NCI-H1436 treated with DMSO at 0.1 percent for 48 hours (cell line): ENCODE data around the gene SAFB2.

Source experiments
- DNase-seq: peaks from one replicate; lab custom pipeline; 2025; lab: John Stamatoyannopoulos, UW

Gene SAFB2

DNA sequence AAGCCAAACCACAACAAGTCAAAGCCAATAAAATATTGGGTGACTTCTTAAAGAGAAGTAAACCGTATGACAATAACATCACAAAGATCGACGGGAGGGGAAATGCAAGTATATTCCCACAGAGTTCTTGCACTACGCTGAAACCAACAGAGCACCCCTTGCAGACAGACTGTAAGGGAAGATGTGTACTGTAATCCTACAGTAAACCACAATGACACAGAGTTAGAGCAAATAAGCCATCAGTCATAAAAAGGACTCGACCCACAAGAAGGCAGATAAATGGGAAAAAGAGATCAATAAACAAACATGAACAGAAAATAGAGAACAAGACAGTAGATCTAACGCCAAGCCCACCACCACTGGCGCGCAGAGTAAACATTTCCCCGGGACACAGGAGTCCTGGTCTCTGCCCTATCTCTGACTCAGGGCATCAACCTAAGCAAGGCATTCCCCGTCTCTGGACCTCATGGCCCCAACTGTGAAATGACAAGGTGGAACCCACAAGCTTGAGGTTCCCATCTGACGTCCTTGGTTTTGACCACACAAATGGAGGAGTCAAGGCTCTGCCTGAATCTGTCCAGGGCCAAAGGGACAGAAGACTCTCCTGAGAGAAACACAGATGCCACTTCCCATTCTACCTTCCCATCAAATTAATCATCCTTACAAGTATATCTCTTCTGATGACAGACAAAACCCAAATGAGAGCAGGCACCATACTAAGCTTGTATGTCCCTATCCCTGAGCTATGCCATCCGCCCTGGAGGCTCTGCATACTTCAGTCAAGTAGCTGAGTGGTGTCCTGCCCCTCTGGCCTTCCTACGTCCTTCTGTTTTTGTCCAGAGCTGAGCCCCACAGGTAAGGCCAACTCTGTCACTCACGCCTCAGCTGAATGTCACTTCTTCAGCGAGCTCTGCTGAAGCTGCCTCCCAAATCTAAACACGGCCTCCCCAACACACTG is 15.0 kb downstream of the SAFB2 start:
- DNase-seq: no peak

DNA sequence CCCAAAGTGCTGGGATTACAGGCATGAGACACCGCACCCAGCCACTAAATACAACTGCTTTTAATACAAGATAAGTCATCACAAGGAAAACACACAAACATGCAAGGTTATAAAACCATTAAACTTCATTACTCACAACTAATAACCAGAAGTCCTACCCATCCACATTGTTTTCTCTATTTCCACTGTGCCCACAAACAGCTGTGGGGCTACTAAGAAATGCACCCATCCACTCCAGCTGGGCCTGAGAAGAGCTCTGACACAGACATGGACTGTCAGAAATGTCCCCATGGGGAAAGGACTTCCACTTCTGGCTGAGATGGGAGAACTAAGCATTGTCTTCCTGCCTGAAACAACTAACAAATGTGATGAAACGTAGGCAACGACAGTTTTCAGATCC is 17.2 kb downstream of the SAFB2 start:
- no peak for DNase-seq

DNA sequence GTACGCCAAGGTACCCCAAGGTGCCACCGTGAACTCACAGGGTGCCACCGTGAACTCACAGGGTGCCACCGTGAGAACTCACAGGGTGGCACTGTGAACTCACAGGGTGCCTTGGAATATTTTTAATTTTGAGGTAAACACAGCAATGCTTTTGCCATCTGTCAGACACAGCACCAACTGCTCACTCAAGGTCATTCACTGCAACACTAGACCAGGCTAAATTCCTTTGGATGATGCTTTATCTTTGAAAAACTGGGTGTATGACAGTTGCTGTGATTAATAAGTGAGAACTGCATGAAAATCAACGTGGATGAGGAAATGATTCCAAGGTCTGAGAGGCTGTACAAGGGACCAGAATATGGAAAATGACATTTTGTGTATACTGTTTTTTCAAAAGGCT is 18.9 kb downstream of the SAFB2 start:
- DNase-seq: no peak

DNA sequence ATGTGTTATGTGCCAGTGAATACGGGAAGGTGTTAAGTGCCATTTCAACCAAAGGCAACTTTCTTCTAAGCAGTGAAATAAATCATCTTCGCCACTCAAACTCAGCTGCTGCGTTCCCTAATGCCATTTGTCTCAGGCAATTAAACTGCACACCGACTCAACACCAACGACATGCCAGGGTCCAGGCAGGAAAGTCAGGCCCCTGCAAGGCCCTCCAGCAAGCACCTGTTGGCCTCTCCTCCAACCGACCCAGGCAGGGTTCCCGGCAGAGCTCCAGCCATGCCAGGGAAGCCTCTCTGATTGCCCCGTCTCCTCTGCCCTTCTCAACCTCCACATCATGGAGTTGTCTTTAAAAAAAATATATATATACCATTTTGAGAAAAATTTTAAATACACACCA is 21.8 kb downstream of the SAFB2 start:
- no peak for DNase-seq

DNA sequence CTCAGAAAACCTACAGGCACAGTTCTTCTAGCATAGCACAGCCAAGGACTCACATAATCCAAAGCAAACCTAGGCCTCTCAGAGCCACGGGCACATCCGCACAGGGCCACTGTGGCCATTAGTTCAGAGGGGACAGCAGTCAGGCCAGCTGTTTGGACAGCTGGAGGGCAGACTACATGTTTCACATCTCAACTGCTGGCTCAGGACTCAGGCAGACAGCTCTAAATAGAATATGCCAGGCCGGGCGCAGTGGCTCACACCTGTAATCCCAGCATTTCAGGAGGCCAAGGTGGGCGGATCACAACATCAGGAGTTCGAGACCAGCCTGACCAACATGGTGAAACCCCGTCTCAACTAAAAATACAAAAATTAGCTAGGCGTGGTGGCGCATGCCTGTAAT is 26.8 kb downstream of the SAFB2 start:
- DNase-seq: no peak

DNA sequence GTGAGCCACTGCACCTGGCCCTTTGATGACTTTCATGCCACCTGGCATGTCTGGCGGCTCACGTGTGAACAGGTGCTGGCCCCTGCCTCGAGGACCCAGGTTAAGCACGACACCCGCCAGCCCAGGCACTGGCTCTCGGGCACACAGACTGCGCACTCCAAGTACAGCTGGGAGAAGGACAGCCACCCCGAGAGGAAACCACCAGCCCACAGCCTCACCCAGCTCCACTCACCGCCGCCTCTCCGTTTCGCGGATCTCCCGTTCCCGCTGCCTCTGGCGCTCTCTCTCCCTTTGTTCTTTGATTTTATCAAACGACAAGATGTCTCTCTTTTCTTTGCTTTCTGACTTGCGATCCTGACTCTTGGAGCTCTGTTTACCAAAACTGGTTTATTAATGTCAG is 27.4 kb downstream of the SAFB2 start:
- no peak for DNase-seq

DNA sequence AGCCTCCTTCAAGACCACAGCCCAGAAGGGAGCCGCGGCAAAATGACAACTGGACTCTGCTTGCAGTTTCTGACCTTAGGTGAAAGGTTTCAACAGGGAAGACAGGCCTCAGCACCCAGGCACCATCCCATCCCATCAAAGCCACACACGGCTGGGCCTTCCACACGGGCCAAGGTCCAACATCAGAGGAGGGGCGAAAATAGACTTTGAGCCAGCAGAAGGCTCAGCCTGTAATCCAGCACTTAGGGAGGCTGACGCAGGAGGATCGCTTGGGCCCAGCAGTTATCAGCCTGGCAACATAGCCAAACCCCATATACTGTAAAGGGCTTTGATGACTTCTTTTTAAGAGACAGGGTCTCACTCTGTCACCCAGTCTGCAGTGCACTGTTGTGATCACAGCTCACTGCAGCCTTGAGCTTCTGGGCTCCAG is 28.0 kb downstream of the SAFB2 start:
- no peak for DNase-seq

DNA sequence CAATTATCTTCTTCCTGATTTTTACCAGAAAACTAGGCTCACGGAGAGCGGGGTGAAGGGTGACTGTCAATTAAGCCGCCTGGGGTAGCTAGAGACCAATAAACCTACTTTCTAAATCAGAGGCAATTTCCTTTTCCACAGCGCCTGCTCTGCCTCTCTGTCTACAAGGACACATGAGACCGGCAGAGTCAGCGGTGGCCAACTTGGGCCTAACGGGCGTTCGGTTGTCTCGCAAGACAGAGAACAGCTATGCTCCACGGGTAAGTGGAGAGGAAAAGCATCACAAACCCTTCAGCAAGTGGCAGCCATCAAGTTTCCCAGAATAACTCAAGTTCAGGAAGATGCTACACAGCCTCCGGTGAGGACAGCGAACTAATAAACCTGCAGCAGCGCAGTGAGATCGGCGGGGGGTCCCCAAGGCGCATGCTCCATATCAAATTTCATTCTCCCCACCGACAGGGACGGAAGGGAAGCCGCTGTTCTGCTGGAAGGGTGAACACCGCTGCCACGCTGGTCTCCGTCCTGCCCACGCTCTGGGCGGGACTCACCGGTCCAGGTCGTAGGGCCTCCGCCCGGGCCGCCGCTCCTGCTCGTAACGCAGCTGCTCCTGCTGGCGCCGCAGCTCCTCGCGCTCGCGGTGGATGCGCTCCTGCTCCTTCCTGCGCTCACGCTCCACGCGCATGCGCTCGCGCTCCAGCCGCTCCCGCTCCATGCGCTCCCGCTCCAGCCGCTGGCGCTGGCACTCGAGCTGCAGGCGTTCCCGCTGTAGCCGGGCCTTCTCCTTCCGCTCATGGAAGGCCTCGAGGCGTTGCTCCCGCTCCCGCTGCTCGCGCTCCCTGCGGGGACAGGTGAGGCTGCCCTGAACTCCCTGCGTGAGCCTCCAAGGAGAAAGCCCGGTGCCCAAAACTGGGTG is 29.0 kb downstream of the SAFB2 start:
- DNase-seq: no peak

DNA sequence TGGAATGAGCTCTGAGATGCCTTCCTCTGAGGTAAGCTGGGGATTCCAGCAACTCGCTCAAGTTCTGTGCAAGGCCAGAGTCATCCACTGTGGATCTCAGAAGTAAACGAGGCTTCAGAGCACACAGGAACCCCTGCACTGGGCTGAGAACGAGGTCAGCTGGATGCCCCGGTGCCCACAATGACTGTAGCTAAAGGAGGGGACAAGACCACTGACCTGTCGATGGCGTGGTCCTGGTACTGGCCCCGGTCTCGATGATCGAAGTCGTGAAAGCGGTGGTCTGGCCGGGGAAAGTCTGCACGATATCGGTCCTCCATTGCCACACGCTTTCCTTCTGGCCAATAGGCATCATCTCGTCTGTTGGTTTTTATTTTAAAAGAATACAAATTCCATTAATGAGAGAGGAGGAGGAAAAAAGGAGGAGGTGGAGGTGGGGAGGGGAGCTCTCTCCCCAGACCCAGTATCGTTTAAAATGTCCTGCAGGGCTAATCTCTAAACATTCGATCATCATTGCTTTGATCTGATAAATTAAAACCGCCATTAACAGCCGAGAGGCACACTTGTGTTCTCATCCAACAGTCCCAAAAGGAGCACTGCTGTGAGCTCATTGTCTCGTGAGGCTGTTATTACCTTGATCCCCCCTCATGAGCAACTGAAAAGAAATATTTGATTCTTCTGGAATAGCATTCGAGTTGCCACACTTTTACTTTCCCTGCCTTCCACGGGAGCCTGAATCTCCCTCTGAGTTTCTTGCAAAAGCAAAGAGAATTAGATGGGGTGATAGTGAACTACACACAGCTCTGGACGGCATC is 29.8 kb downstream of the SAFB2 start:
- no peak for DNase-seq

DNA sequence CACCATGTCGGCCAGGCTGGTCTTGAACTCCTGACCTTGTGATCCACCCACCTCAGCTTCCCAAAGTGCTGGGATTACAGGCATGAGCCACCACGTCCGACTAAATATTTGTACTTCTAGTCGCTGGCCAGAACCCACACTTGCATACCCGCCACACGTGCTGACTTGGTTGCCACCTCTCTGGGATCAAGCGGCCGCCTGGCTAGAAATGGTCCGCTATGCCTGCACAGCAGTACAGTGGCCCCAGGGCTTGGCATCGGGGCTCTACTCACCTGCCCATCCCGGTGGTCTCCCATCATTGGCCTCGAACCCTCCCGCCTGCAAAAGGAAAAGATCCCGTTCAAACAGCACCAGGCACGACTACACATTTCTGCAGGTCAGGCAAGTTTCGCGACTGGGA is 31.1 kb downstream of the SAFB2 start:
- no peak for DNase-seq

DNA sequence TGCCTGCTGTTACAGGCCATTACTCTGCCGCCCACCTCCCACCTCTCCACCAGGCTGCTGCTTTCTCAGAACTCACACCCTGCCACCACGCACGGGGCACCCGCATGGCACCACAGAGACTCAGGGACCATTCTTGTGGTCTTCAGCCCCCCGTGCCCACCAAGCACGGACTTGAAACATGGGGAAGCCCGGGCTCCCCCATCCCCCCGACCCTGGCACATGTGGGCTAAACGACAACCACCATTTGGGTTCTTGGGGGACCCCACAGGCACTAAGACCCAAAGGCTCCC is 31.8 kb downstream of the SAFB2 start:
- no peak for DNase-seq

DNA sequence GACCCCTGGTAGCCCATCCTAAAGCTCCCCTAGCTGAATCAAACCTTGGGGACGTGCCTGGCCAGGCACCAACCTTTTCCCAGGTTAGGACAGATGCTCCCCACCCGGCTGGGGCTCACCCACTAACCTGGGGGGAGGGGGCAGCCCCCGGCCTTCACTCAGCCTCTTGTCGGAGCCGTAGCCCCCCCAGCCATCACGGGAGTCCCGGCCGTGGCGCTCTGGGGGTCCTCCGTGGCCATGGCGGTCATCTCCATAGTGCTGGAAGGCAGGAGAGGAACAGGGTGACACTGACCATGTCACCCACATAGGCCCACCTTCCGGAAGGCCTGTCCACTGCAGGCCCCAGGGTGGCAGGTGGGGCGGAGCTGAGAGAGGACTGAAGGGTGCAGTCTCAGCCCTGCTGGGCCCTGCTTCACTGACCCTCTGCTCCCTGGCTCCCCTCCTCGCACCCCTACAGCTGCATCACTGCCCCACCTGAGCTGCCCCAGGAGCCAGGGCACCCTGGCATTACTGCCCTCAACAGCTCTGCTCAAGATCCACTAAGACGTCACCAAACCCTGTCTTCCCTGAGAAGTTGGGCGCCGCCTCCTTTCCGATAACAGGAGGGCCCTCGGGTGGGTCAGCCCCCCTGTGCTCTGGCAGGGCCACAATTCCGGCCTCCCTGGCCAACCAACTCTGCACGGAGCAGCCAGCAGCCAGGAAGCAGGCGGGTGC is 32.3 kb downstream of the SAFB2 start:
- DNase-seq: no peak

DNA sequence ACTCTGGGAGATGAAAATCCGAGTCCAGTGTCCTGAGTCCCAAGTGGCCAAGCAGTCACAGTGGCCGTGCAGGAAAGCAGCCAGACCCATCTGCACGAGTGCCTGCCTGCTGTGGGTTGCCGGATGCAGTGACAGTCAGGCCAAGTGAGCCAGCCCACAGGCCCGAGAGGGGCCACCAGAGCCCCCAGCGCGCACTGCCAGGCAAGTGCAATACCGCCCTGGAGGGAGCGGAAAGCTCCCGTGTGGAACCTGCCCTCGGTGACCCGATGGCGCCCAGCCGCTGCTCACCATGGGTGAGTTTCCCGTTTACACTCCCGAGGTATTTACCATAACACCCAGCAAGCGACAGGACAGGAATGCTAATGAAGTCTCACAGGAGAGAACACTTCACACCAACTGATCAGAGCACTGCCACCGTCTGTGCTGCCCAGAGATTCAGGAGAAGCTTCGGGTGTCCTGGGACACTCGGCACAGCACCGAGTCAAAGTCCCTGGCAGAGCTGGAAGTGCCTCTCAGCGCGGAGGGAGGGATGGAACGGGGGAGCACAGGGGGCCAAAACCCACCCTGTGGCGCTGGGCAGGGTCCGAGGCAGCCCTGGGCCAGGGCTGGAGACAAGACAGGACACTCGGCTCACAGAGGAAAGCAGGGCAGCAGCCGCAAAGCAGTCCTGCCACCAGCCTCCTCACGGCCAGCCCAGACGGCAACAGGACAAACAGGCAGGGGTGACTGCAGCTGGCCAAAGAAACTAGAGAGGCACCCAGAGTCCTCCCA is 33.5 kb downstream of the SAFB2 start:
- no peak for DNase-seq

DNA sequence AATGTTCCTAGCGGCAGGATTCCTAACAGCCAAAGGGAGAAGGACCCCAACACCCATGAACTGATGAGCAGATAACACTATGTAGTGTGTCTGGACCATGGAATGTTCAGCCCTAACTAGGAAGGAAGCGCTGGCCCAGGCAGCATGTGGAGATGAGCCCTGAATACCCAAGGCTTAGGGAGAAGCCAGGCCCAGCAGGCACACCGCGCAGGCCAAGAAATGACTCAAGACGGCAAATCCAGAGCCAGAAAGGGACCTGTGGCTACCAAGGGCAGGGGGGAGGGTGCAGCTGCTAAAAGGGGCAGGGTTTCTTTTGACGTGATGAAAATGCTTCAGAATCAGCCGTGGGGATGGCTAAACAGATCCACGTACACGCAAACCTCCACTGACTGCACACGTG is 34.1 kb downstream of the SAFB2 start:
- no peak for DNase-seq

DNA sequence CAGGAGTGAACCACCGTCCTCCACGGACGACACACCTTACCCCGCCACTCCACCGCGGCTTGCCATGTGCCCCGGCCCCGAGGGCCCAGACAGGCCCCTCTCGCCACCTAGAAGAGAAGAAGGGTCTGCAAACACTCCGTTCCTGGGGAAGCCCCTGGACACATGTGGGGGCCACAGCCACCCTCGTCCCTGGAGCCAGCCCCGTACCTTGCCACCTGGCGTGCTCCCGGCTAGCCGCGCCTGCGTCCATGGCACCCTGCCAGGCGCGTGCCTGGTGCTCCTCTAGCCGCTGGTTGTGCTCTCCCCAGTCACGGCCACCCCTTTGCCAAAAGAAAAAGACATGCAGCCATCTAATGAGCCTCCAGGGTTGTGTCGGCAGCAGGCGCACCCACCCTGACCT is 34.9 kb downstream of the SAFB2 start:
- no peak for DNase-seq

DNA sequence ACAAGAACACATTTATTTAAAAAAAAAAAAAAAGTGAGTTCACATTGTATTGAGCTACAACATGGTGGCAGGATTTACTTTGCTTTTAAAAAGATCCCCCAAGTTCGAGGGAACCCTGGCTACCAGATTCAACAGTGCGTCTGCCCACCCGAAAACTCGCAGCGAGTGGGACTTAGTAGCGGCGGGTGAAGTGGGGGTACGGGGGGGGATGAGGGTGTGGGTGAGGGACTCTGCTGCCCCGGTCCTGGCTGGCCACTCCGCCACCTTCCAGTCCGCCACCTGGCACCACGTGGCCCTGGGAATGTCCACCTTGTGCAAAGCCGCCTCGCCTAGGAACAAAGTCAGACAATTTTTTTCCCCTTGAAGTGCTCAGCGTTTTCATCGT is 35.5 kb downstream of the SAFB2 start:
- DNase-seq: no peak

DNA sequence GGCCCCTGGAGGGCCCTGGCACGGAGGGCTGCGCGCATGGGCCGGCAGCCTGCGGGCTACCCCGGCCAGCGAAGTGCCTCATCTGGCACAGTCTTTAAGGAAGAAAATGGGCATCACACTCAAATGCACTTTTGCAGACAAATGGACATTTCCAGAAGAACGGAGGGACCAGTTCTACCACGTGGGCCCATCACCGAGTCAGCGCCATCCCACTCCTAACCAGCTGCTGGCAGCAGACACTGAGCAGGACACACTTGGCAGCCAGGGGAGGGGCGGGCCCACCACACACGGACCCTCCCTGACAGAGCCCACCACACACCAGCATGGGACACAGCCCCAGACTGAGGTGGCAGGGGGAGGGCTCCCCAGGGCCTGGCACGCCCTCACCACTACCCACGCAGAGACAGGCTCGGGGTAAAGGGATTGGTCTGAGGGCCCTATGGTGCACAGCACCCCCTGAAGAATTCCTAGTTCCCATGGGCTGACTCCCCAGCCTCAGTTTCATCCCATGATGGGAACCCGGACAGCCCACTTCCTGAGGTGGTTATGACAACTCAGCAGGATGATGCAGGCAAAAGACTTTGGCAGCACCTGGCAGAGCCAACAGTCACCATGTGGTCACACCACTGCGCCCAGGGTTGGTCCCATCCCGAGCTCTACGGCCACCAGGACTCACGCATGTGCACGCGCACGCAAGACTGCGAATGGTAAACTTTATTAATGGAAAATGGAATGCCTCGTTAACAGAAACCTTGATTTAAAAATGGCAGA is 36.1 kb downstream of the SAFB2 start:
- DNase-seq: no peak

DNA sequence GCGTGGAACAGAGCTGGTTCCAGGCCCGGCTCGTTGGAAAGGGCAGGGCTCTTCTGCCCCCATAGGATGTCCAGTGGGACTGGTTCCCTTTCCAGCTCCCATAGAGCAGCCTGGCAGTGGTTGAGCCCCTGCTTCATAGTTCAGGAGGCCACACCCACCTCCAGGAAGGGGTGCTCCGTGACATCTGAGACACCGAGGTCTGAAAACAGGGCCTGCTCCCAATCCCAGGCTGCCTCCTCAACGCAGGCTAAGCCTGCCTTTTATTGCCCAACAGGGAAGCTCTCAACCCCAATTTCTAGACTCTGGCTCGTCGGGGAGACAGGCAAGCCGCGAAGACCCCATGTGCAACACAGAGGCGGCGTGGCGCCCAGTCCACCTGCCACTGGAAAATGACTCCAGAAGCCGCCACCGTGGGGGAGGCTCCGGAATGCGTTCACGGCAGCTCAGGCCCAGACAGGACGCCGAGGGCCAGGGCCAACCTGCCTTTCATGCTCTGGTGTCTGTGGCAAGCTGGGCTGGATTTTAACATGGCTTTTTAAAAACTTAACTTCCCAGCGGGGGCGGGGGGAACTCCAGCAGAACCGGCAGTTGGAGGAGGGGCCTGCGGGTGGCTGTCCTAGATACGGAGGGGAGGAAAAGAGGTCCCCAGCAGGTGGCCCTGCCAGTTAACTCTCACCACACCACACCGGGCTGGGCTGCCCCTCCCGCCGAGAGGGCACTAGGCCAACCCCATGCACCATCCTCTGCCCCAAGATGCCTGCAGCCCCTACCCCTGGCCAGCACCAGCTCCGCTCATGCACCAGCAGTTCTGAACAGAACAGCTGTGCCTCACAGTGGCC is 36.9 kb downstream of the SAFB2 start:
- no peak for DNase-seq

DNA sequence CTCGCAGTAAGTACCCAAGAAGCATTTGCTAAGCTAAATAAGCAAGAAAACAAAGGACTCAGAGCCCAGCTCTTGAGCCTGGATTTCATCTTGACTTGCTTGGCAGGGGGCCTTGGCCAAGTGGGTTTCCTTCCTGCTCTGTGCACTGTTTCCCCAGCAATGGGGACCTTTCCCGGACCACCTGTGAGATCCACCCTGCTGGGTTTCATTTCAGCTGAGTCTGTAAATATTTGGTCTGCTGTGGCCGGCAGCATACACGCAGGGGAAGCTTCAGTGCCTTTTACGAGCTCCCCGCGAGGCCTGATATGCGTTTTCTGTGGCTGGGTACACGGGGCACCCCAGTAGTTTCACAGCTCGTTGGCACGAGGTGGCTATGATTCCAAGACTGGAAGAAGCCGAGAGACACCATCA is 42.4 kb downstream of the SAFB2 start:
- no peak for DNase-seq
